Hematopoietic multipotent progenitor cell treated with erythropoietin and hydrocortisone succinate and interleukin-3 and kit ligand, for 6 days (in vitro differentiated cells): Measurements from ENCODE around the gene ACOT8.
"Not testable (repeated sequence)": the region's sequence is repeated elsewhere in the genome, so short reads cannot be mapped to it uniquely, and the experiment has no call there.

Experiments used
- DNase-seq: peaks from one replicate; pipeline ENCODE4 v3.0.0-alpha.2; 2015

ACOT8 gene

GRCh38 chr20:45850926-45851325, 6.3 kb downstream of the ACOT8 start:
- peak; percentile 90 for DNase-seq

GRCh38 chr20:45850238-45850637, 7.0 kb downstream of the ACOT8 start:
- DNase-seq = no peak

GRCh38 chr20:45848969-45849582, 8.1 kb downstream of the ACOT8 start:
- no peak for DNase-seq

DNA sequence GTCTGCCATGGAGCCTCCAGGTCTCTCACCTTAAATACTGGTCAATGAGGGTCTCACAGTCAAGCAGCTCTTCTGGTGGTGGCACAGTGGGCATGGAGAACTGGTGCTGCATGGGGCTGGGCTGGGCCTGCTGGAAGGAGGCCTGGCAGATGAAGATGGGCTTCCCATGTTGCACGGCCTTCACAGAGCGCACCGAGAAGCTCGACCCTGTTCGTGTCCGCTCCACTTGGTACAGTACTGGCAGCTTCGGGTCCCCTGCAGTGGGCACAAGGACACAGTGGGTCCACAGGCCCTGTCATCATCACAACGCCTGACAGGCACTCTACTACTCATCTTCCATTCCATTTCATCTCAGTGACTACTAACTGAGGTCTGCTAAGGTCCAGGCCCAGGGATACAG, 8.8 kb downstream of the ACOT8 start:
- DNase-seq = no peak

GRCh38 chr20:45845452-45845851, 11.7 kb downstream of the ACOT8 start:
- no peak for DNase-seq

GRCh38 chr20:45843506-45843905, 13.7 kb downstream of the ACOT8 start:
- DNase-seq = no peak

- no peak for DNase-seq
Observed at GRCh38 chr20:45842169-45842812, 14.9 kb downstream of the ACOT8 start.

- no peak for DNase-seq
Observed at GRCh38 chr20:45841407-45842129, 15.6 kb downstream of the ACOT8 start.

DNA sequence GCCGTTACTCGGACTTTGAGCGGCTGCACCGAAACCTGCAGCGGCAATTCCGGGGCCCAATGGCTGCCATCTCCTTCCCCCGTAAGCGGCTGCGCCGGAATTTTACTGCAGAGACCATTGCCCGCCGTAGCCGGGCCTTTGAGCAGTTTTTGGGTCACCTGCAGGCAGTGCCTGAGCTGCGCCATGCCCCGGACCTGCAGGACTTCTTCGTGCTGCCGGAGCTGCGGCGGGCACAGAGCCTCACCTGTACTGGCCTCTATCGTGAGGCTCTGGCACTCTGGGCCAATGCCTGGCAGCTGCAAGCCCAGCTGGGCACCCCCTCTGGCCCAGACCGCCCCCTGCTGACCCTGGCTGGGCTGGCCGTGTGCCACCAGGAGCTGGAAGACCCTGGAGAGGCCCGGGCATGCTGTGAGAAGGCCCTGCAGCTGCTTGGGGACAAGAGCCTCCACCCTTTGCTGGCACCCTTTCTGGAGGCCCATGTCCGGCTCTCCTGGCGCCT, 16.4 kb downstream of the ACOT8 start:
- no peak for DNase-seq

DNA sequence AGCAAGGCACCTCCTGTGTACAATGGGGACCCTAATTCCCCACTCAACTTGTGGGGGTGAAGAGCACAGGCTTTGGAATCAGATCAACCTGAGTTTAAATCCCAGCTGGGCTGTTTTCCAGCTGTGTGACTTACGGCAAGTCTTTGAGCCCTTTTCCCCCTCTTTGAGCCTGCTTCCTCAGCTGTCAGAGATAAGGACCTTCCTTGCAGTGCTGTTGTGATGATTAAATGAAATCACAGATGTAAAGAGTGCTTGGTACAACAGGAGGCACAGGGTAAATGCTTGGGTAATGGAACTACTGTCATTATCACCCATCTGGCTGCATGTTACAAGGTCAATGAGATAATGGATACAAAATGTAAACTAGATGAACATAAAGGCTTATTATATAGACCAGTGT, 20.4 kb downstream of the ACOT8 start:
- peak; percentile 78 for DNase-seq

DNA sequence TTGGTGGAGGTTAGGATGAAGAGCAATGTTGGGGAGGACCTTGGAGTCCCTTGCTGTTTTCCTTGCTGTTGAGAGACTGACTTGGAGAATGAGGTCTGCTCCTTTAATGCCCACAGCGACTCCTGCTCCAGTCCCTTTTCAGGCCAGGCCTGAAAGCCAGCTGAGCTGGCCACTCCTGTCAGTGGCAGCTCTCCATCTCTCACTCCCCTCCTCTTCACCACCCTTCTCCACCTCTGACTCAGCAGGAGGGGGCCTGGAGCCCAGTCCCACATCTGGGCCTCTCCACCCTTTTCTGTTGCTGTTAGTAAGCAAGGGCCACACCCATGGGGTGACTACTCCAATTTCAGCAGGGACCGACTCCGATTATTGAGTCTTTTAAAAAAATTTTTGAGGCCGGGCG, 21.4 kb downstream of the ACOT8 start:
- DNase-seq = peak; percentile 45

DNA sequence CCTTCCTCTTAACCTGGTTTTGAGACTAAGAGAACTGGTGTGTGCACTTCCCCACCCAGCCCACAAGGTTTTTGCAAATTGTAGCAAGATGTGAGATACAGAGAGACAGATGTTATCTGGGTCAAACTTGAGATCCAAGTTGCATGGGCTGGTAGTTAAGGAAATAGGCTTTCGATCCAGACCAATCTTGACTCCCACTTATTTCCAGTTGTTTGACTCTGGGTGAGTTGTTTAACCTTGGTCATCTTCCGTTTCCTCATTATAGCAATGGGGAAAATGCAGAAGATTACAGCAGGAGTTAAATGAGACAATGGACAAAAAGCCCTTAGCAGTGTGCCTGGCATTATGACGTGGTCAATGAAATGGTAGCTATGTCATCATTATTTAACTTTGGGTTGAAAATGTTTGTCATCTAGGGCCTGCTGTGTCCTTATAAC, 21.8 kb downstream of the ACOT8 start:
- DNase-seq = peak; percentile 50

DNA sequence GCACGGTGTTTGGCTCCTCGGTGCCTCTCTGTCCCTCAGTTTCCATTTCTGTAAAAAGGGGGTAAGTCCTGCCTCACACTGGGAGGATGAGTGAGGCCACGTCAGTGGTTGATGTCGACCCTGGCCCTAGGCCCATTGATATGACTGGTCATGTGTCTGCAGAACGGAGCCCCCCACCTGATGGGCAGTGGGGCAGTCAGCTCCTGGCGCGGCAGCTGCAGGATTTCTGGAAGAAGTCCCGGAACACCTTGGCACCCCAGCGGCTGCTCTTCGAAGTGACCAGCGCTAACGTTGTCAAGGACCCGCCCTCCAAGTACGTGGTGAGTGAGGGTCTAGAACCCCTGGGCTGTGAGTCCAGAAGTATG, 22.4 kb downstream of the ACOT8 start:
- DNase-seq = no peak

DNA sequence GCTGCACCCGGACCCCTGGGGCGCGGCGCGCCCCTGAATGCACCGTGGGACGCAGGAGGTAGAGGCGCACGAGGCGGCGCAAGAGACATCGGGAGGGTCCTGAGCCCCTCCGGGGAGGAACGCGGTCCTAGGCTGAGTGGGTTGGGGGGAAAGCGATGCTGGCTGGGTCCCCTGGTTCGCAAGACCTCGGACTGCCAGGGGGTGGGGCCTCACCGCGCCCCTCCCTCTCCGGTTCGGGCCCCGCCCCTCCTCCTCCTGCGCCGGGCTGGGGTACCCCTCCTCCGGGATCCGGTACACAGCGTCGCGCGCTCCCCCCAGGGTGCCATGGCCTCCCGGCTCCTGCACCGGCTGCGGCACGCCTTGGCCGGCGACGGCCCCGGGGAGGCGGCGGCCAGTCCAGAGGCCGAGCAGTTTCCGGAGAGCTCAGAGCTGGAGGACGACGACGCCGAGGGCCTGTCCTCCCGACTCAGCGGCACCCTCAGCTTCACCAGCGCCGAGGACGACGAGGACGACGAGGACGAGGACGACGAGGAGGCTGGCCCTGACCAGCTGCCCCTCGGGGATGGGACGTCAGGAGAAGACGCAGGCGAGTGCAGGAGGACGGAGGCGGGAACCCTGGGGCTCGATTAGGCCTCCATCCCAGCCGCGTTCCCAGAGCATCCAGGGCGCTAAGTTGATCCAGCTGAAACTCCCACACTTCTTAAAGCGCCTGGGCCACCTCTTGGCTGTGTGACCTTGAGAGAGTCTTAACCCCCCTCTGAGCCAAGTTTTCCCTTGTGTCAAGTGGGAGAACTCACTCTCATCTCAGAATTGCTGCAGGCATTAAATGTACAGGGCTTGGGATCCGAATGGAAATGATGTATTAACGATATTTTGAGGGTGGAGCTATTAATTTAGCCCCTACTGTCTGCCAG, 23.1 kb downstream of the ACOT8 start:
- DNase-seq = no peak

DNA sequence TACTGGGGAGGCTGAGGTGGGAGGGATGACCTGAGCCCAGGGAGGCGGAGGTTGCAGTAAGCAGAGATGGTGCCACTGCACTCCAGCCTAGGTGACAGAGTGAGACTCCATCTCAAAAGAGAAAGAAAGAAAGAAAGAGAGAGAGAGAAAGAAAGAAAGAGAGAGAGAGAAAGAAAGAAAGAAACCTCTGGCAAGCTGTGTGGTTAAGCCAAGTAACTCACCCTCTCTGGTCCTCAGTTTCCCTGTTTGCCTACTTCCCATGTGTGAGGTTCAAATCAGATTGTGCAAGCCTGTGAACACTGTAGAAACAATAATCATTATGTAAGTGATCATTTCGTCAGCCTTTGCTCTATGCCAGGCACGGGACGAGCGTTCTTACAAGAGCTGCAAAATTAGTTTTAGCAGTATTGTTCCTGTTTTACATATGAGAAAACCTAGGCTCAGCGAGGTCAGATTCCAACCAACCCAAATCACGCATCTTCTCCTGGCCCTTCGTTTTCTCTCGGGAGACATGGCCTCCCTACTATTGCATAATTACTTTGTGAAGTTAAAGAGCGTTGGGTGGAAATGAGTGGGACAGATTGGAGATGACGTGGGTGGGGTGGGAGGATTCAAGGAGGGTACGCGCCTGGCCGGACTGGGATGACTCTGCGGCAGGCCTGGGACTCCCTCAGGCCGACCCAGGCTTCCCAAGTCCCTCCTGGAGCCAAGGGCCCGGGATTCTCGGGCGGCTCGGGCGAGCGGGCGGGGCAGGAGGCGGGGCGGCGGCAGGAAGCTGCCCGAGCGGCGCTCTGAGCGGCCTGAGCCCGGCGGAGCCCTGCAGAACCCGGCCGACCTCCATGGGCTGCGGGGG, 23.9 kb downstream of the ACOT8 start, which contains the start of gene SNX21:
Gene SNX21 (plus strand): TSS at position 770 of the 853 bp plus-strand sequence. CDS start 121 bp downstream, outside the sequence.
- DNase-seq = no peak

GRCh38 chr20:45832619-45833018, 24.6 kb downstream of the ACOT8 start:
- peak; percentile 40 for DNase-seq

DNA sequence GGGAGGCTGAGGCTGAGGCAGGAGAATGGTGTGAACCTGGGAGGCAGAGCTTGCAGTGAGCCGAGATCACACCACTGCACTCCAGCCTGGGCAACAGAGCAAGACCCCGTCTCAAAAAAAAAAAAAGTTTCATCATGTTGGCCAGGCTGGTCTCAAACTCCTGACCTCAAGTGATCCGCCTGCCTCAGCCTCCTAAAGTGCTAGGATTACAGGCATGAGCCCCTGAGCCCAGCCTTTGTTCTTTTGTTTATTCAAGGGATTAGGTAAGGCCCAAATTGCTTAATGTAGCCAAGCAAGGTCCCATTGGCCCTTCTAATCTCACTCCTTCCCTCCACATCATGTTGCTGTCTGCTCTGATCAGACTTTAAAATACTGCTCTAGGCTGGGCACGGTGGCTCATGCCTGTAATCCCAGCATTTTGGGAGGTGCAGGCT, 27.5 kb downstream of the ACOT8 start:
- DNase-seq = not testable (repeated sequence)

- DNase-seq = no peak
Observed at GRCh38 chr20:45828589-45828988, 28.6 kb downstream of the ACOT8 start.

DNA sequence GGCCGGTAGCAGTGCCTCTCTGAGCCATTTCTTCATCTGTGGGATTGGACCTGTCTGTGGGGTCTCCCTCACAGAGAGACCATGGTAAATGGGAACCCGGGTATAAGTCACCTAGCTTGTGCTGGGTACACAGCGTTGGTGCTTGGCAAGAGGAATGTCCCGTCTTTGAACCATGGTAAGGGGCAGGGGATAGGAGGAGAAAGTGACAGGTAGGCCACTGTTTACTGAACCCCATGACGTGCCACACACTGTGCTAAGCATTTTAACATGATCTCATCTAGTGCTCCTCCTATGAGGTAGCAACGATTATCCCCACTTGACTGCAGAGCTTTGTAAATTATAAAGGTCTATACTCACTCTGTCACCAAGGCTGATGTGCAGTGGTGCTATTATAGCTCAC, 29.5 kb downstream of the ACOT8 start:
- no peak for DNase-seq

DNA sequence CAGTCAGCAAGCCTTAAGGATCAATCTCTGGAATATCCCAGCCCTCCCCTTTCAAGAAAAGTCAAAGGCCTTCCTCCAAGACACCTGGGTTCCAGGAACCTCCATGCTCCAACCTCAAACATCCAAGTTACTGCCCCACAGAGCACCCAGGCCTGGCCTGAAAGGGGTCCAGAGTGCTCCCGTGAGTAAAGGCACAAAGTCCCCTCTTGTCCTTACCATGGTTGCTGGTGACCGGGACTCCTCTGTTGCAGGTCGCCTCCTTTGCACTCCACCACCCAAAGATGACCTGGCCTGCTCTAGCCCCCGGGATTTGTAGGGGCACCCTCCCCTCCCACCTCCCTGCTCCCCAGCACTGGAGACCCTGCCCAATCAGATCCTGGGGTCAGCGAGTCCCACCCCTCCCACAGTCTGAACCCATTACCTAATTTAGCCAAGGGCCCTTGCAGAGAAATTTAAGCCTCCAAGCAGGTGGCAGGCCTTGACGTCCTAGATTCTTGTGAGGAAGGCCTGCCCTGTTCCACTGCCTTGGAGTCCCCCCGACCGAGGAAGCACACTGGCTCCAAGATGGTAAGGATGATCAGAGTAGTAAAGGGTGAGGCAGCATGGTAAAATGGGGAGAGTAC, 30.1 kb downstream of the ACOT8 start, which contains the start of gene TNNC2:
Gene TNNC2 (minus strand): TSS at position 283 of the 623 bp plus-strand sequence. CDS start 64 bp downstream, at position 219.
- DNase-seq = no peak

GRCh38 chr20:45826381-45827019, 30.7 kb downstream of the ACOT8 start:
- DNase-seq = no peak
